ENCODE measurements around the gene NUTM2B.
"Not testable (repeated sequence)": the region's sequence is repeated elsewhere in the genome, so short reads cannot be mapped to it uniquely, and the experiment has no call there.

The NUTM2B gene

GRCh38 chr10:79753601-79754000 is 50.6 kb downstream of the NUTM2B start:
- H3K27ac ChIP-seq (ENCODE audit: insufficient read depth in 1 of 2, low read depth in 1 of 2, low read length in 2 of 2, poor library complexity in 1 of 2, severe bottlenecking in 2 of 2); POLR2A ChIA-PET; H3K9me3 ChIP-seq (ENCODE audit: control extremely low read depth in 1 of 5, control insufficient read depth in 4 of 5, insufficient read depth in 2 of 5, low read depth in 1 of 5, low read length in 4 of 5); H3K36me3 ChIP-seq (ENCODE audit: control insufficient read depth in 4 of 4, insufficient read depth in 4 of 4, low read length in 3 of 4); H3K27me3 ChIP-seq (replicated peaks in 2 of 5; ENCODE audit: control insufficient read depth in 4 of 5, insufficient read depth in 5 of 5, low read length in 4 of 5); CTCF ChIA-PET; H3K4me3 ChIP-seq (ENCODE audit: control insufficient read depth in 1 of 7, extremely low read depth in 1 of 7, insufficient read depth in 4 of 7, low read depth in 2 of 7, low read length in 6 of 7); H3K4me1 ChIP-seq (ENCODE audit: control extremely low read depth in 1 of 4, control insufficient read depth in 4 of 4, insufficient read depth in 4 of 4, low read length in 3 of 4): not testable (repeated sequence)
- DNase-seq, result peak in 1 of 3 donors; percentile 1

DNA sequence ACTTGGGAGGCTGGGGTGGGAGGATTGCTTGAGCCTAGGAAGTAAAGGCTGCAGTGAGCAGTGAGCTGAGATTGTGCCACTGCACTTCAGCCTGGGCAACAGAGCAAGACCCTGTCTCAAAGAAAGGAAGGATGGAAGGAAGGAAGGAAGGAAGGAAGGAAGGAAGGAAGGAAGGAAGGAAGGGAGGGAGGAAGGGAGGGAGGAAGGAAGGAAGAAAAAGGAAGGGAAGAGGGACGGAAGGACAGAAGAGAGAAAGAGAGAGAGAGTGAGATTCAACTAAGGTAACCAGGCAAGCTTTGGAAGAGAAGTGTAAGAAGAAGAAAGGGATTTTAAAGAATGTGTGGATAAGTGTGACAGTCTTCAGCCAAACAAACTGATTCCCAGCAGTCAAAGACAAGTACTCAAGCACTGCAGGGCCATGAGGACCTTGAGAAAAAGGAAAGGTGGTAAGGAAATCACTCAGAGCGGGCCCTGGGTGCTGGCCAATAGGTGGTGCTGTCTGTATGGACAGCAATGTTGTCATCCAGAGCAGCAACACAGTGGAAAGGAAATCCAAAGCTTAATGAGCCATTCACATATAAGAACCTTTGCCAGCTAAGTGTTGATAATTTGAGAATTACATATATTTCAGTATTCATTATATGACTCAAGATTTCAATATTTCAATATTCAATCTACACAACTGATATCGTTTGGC is 55.4 kb downstream of the NUTM2B start:
- CTCF ChIA-PET; H3K27me3 ChIP-seq (replicated peaks in 2 of 5; ENCODE audit: control insufficient read depth in 4 of 5, insufficient read depth in 5 of 5, low read length in 4 of 5); POLR2A ChIA-PET; H3K9me3 ChIP-seq (ENCODE audit: control extremely low read depth in 1 of 5, control insufficient read depth in 4 of 5, insufficient read depth in 2 of 5, low read depth in 1 of 5, low read length in 4 of 5); H3K36me3 ChIP-seq (ENCODE audit: control insufficient read depth in 4 of 4, insufficient read depth in 4 of 4, low read length in 3 of 4); H3K4me3 ChIP-seq (ENCODE audit: control insufficient read depth in 1 of 7, extremely low read depth in 1 of 7, insufficient read depth in 4 of 7, low read depth in 2 of 7, low read length in 6 of 7); H3K4me1 ChIP-seq (ENCODE audit: control extremely low read depth in 1 of 4, control insufficient read depth in 4 of 4, insufficient read depth in 4 of 4, low read length in 3 of 4); H3K27ac ChIP-seq (ENCODE audit: insufficient read depth in 1 of 2, low read depth in 1 of 2, low read length in 2 of 2, poor library complexity in 1 of 2, severe bottlenecking in 2 of 2): not testable (repeated sequence)
- WGBS (ENCODE audit: insufficient coverage), result no CpG with 5 or more reads among the region's 3 CpGs
- DNase-seq, result peak in 2 of 3 donors; percentile 8 to 12

All from common myeloid progenitor, CD34-positive (primary cell).